Raji (cell line): ENCODE measurements around the gene NDST3.

Experiments used
- POLR2A ChIP-seq: IDR thresholded peaks from 2 replicates; pipeline ENCODE4 v1.6.1; 2011; ENCODE audit warnings: low read depth, low read length, control low read depth; ENCODE audit not compliant: insufficient read depth

Gene NDST3

DNA sequence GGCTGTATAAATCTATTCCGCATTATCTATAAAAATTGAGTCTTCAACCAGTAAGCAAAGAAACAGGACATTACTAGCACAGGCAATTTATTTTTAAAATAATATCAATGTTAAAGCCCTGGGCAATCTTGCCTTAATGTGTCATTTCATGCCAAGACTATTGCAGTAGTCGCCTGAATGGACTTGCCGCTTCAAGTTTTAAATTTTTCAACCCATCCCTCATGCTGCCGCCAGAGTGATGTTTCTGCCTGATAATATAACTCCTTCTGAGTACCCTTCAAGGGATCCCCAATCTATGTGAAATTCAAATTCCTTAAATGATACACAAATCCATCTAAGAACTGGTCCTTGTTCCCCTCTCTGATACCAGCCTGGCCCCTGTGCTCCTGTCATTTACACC lies 251.6 kb downstream of the NDST3 start:
- no peak for TF ChIP-seq POLR2A

DNA sequence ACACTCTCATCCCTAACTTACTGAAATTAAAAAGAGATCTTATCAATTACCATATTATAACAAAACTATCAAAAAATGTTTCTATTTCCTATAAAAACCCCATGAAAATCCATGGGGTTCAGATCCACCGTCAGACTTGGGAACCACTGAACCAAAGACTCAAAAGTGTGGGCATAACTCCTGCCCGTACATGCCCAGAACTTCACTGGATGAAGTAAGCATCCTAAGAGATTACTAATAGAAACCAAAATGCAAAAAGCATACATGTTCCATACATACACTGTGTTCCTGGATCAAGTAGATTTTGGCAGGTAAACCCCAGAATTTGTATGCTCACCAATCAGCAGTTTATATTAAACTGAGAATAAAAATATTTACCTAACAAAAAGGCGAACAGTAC lies 252.4 kb downstream of the NDST3 start:
- no peak for TF ChIP-seq POLR2A

DNA sequence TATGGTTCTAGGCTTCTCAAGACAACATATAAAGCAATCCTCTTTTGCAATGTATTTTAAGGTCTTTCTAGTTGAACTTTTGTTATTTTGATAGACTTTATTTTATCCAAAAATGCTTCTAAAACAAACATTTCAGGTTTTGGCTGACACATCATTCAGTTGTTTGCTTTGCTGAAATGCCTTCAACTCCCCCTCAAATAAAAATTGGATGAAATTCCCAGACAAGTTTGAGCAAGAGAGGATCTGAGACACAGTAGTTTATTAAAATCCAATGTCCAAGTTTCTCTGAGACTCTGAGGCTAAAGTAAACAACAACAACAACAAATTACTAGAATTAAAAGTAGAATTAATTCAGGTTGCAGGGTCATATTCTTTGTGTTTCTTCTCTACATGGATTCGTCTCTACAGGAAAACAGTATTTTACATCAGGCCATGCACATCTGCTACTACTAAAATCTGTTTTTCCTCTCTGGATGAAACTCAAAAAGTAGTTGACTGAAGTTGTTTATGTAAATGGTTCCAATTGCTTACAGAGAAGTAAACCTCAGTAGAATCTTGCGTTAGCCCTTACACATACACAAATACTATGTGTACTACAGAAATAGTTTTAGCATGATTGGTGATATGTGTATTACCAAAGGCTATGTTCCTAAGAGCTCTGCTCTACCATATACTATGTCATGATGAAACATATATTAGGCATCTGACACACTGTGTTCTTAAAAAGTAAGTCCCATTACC lies 253.6 kb downstream of the NDST3 start:
- TF ChIP-seq POLR2A: no peak

DNA sequence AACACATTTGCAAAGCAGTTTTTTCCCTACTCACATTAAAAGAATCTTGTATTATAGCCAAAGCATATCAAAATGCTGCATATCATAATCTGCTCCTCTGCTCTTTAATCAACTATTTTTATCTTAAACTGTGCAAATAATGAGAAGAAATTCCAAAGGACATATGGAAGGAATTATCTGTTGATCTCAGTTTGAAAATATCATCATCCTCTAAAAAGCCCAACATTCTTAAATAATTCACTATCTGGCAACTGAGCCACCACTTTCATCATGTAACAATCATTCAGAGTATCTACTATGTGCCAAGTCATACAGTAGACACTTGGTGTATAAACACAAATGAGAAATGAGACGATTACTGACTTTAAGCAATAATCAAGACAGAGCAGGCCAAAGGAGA lies 255.5 kb downstream of the NDST3 start:
- TF ChIP-seq POLR2A: no peak

DNA sequence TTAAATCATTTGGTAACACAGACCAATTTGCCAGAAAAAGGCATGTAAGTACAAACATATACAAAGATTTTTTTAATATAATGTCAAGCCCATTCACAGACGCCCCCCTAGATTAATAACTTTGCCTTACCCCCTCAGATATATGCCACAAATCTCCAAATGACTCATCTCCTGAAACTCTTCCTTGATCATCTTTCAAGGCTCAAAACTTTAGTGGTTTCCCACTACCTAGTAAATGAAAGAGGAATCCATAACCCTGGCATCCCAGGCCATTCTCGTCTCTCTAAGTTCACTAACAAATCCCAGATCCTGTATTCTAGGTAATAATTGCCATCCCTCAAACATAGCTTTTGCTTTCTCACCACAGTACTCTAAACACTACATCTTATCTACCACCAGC lies 256.7 kb downstream of the NDST3 start:
- TF ChIP-seq POLR2A: no peak

DNA sequence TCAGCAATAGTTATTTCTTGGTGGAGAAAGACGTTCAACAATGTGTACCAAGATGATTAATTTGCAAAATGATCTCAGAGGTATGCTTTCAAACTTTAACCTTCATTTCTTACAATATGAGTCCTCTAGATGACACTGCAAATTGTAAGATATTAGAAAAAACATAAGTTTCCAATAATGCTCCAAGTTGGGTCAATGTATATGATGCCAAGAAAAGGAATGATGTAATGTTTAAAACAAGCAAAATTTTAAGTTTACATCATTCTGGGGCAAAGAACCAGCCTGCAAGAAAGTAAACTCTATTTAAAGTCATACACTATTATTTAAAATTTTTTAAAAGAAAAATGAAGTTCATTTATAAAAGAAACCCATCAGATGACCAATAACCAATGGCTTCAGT lies 262.4 kb downstream of the NDST3 start:
- TF ChIP-seq POLR2A: no peak

DNA sequence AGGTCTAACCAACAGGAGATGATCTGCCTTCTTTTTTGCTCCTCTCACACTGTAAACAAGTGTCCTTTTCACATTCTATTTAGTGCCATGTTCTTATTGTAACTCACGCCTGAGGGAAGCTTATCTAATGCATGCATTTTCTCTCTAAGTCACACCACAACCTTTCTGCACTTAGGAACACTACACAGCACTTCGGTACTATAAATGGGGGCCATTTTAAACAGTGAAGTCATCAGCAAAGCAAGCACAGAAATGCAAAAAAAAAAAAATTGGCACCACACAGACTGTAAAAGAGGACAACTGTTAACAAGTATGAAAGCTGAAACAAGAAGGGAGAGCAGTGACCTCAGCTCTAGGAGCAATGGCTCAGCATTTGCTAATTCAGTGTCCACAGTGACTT lies 273.4 kb downstream of the NDST3 start:
- no peak for TF ChIP-seq POLR2A
